Skin epidermis (tissue), 12 donors: ENCODE data around the gene SAE1.

Experiments used
- H3K27ac ChIP-seq, 21 experiments: fragments of 200-600 bp; sonication (generic) in 11 of 21; one replicate each; pipeline ENCODE4 v1.5.0; 2020; ENCODE audit warnings: mild to moderate bottlenecking in 3 of 21, inconsistent platforms in 2 of 21, moderate library complexity in 2 of 21
- H3K4me3 ChIP-seq, 7 experiments: fragments of 200-600 bp; sonication (generic) in 2 of 7; one replicate each; pipeline ENCODE4 v1.5.0; 2020; ENCODE audit warnings: inconsistent platforms in 2 of 7, mild to moderate bottlenecking in 2 of 7, moderate library complexity in 1 of 7

Gene SAE1

GRCh38 chr19:47102346-47103060, 28.1 kb upstream of the SAE1 start:
- Histone ChIP-seq H3K4me3 (no peak overlapping the region), H3K27ac (peak overlapping the region in 8 of 21 experiments; percentile 1 to 74 (median 29))

GRCh38 chr19:47104680-47105079, 26.0 kb upstream of the SAE1 start:
- Histone ChIP-seq H3K4me3 (no peak overlapping the region), H3K27ac (peak overlapping the region in 4 of 21 experiments; percentile 17 to 100 (median 37))

- no peak overlapping the region for H3K4me3 ChIP-seq
- H3K27ac ChIP-seq, result peak overlapping the region in 20 of 21 experiments; percentile 10 to 100 (median 100)
Observed at GRCh38 chr19:47105874-47106273, 24.8 kb upstream of the SAE1 start.

- Histone ChIP-seq H3K27ac (peak overlapping the region in 20 of 21 experiments; percentile 7 to 100 (median 100)), H3K4me3 (no peak overlapping the region)
Observed at GRCh38 chr19:47106821-47107201, 23.8 kb upstream of the SAE1 start.

GRCh38 chr19:47107202-47107952, 23.3 kb upstream of the SAE1 start:
- no peak overlapping the region for H3K4me3 ChIP-seq
- H3K27ac ChIP-seq, result peak overlapping the region in 20 of 21 experiments; percentile 7 to 100 (median 100)

- Histone ChIP-seq H3K4me3 (no peak overlapping the region), H3K27ac (peak overlapping the region in 20 of 21 experiments; percentile 12 to 100 (median 100))
Observed at GRCh38 chr19:47107953-47108746, 22.5 kb upstream of the SAE1 start.

GRCh38 chr19:47109177-47109540, 21.5 kb upstream of the SAE1 start:
- H3K27ac ChIP-seq, result peak overlapping the region; percentile 0 to 100 (median 100)
- H3K4me3 ChIP-seq, result peak overlapping the region in 2 of 7 experiments; percentile 63 to 71

- Histone ChIP-seq H3K27ac (peak overlapping the region in 20 of 21 experiments; percentile 47 to 100 (median 100)), H3K4me3 (peak overlapping the region; percentile 63 to 98 (median 74))
Observed at GRCh38 chr19:47109541-47110375, 20.9 kb upstream of the SAE1 start.

GRCh38 chr19:47110521-47111005, 20.1 kb upstream of the SAE1 start:
- peak overlapping the region; percentile 98 to 100 (median 100) for H3K27ac ChIP-seq
- H3K4me3 ChIP-seq, result peak overlapping the region; percentile 63 to 98 (median 74)

GRCh38 chr19:47111006-47111621, 19.5 kb upstream of the SAE1 start:
- H3K27ac ChIP-seq, result peak overlapping the region; percentile 98 to 100 (median 100)
- peak overlapping the region; percentile 63 to 98 (median 74) for H3K4me3 ChIP-seq

GRCh38 chr19:47111682-47112165, 18.9 kb upstream of the SAE1 start:
- Histone ChIP-seq H3K27ac (peak overlapping the region; percentile 98 to 100 (median 100)), H3K4me3 (peak overlapping the region; percentile 63 to 98 (median 74))

- H3K4me3 ChIP-seq, result peak overlapping the region; percentile 63 to 98 (median 74)
- H3K27ac ChIP-seq, result peak overlapping the region; percentile 98 to 100 (median 100)
Observed at GRCh38 chr19:47112166-47112996, 18.3 kb upstream of the SAE1 start.

- Histone ChIP-seq H3K4me3 (peak within 1 kb of the TSS; percentile 63 to 98 (median 74)), H3K27ac (peak within 1 kb of the TSS; percentile 98 to 100 (median 100))
Observed at GRCh38 chr19:47112997-47113849, 17.4 kb upstream of the SAE1 start, which contains the start of gene ZC3H4. ZC3H4 (minus strand) TSS chr19:47113776; CDS start chr19:47112584, 1,192 bp downstream.

- peak overlapping the region in 20 of 21 experiments; percentile 94 to 100 (median 100) for H3K27ac ChIP-seq
- H3K4me3 ChIP-seq, result peak overlapping the region; percentile 57 to 98 (median 74)
Observed at GRCh38 chr19:47113850-47114651, 16.6 kb upstream of the SAE1 start.

- H3K27ac ChIP-seq, result no peak overlapping the region
Observed at GRCh38 chr19:47120470-47121067, 10.1 kb upstream of the SAE1 start.

More at GRCh38 chr19:47120470-47121067, 10.1 kb upstream of the SAE1 start:
- no peak overlapping the region for H3K4me3 ChIP-seq
